Measurements from ENCODE around the gene FARP1. TPM values are rescaled to one million over a fixed set of nuclear protein-coding genes. Genes with fewer than 3 reads are reported as not detected.
"Not testable (repeated sequence)": the region's sequence is repeated elsewhere in the genome, so short reads cannot be mapped to it uniquely, and the experiment has no call there.

FARP1 gene
- total RNA-seq, 1 donor from 2014 or later, result 71.3 TPM

DNA sequence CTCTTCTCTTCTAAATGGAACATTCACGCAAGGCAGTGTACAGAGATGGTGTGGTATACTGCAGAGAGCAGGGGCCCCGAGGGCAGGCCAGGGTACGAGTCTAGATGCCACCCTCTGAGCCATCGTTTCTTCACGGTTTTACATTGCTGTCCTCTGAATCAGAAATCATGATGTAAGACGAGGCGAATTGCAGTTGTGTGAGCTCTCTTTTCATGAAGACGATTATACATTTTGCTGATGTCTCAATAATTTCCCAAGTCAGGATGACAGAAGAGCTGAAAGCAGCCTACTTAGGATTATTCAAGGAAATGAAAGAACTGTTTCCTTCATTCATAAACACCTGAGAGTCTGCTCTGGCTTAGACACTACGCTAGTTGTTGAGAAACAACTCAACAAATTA lies 127.9 kb downstream of the FARP1 start:
- no peak for DNase-seq (ENCODE audit: low spot score)
- intact Hi-C loops (cut with DNase I), result no loop called here

DNA sequence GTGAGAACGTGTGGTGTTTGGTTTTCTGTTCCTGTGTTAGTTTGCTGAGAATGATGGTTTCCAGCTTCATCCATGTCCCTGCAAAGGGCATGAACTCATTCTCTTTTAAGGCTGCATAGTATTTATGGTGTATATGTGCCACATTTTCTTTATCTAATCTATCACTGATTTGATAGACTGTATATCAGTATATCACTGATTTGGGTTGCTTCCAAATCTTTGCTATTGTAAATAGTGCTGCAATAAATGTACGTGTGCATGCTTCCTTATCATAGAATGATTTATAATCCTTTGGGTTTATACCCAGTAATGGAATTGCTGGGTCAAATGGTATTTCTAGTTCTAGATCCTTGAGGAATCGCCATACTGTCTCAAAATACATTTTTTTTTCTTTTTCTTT lies 128.8 kb downstream of the FARP1 start:
- intact Hi-C loops (cut with DNase I), result not testable (repeated sequence)

GRCh38 chr13:98272549-98272948 lies 129.7 kb downstream of the FARP1 start:
- intact Hi-C loops (cut with DNase I), result no loop called here
- DNase-seq (ENCODE audit: low spot score), result no peak

More for the DNA sequence above, 128.8 kb downstream of the FARP1 start:
- DNase-seq (ENCODE audit: low spot score), result not testable (repeated sequence)

- DNase-seq (ENCODE audit: low spot score), result no peak
- intact Hi-C loops (cut with DNase I), result no loop called here
Measured at GRCh38 chr13:98273067-98273823, 130.4 kb downstream of the FARP1 start.

GRCh38 chr13:98273824-98274742 lies 131.2 kb downstream of the FARP1 start:
- DNase-seq (ENCODE audit: low spot score), result no peak
- intact Hi-C loops (cut with DNase I), result no loop called here

- intact Hi-C loops (cut with DNase I), result no loop called here
- DNase-seq (ENCODE audit: low spot score), result no peak
Measured at GRCh38 chr13:98274921-98275487, 132.1 kb downstream of the FARP1 start.

DNA sequence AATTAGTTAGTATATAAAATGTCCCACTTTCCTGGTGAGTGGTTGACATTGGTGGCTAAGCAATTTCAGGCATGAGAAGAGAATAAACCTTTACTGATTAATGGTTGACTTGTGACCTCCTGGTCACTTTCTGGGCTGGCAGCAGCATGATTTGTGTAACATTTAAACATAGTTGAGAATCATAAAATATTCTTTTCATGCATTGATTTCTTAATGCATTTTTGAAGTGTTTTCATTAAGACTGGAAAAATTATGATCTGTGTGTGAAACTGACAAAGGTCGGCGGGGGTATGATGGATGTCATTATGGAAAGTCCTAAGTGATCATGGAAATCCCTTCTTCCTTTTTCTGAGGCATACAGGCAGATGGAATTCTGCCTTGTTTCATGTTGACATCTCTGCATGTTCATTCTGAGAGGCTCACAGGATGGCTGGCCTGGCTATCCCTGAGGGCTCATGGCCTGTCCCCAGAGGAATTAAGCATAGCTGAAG lies 132.8 kb downstream of the FARP1 start:
- intact Hi-C loops (cut with DNase I), result no loop called here
- no peak for DNase-seq (ENCODE audit: low spot score)

- no peak for DNase-seq (ENCODE audit: low spot score)
- intact Hi-C loops (cut with DNase I), result no loop called here
Measured at GRCh38 chr13:98276486-98276885, 133.6 kb downstream of the FARP1 start.

DNA sequence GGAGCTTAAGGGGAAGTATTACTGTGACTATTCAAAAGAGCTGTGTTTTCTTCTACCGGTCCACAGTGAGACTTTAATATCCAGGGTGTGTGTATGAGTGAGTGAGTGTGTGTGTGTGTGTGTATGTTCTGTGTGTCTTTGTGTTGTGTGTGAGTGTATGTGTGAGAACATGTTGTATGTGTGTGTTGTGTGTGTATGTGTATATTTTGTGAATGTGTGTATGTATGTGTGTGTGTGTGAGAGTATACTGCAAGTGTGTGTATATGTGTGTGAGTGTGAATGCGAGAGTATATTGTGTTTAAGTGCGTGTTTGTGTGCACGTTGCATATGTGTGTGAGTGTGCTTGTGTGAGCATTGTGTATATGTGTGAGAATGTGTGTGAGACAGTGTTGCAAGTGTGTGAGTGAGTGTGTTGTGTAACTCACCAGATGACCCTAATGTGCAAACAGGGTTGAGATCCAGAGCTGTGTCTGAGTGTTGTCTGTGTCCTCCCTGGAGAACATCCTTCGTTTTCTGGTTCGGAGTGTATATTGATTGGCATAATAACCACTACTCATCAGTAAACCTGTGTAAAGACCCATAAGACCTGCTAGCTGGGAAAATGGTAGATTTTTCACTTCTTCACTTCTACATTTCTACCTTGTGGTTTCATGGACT lies 135.3 kb downstream of the FARP1 start:
- DNase-seq (ENCODE audit: low spot score), result no peak
- intact Hi-C loops (cut with DNase I), result no loop called here

GRCh38 chr13:98279473-98280175 lies 136.7 kb downstream of the FARP1 start:
- no peak for DNase-seq (ENCODE audit: low spot score)
- intact Hi-C loops (cut with DNase I), result no loop called here

GRCh38 chr13:98280176-98280510 lies 137.2 kb downstream of the FARP1 start:
- DNase-seq (ENCODE audit: low spot score), result no peak
- intact Hi-C loops (cut with DNase I), result no loop called here

DNA sequence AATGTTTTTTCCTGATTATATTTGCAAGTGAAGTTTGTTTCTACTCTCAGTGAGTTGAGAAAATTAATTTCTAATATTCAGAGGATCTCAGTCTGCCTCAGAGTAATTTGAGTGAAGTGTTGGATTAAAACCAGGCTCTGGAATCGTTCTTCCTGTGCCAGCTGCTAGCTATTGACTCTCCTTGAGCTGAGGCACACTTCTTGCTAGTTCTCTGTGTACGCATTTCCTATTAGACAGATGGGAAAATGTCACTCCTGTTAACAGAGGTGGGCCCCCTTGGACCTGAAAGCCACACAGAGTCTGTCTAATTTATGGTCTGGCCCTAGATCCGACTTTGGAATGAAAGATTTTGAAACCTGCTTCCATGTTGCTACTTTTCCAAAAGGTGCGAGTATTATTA lies 141.8 kb downstream of the FARP1 start:
- DNase-seq (ENCODE audit: low spot score), result no peak
- intact Hi-C loops (cut with DNase I), result no loop called here

GRCh38 chr13:98285317-98285716 lies 142.4 kb downstream of the FARP1 start:
- intact Hi-C loops (cut with DNase I), result no loop called here
- DNase-seq (ENCODE audit: low spot score), result no peak

GRCh38 chr13:98285852-98286594 lies 143.1 kb downstream of the FARP1 start:
- intact Hi-C loops (cut with DNase I), result no loop called here
- no peak for DNase-seq (ENCODE audit: low spot score)

DNA sequence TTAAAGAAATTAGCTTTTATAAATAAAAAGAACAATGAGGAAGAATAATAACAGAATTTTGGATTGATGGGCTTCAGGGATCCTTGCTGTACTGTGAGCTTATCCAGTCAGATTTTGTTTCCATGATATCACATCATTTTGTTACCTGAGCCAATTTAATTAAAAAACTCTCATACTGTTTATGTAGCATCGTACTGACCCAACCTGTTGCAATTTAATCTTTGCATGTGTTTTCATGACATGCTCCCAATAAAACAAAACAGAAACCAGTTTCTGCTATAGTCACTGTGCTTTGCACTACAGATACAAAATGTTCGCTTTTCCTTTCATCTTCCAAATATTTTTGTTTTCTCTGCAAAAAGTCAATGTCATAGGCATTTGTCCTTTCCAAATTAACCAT lies 143.9 kb downstream of the FARP1 start:
- intact Hi-C loops (cut with DNase I), result no loop called here

DNA sequence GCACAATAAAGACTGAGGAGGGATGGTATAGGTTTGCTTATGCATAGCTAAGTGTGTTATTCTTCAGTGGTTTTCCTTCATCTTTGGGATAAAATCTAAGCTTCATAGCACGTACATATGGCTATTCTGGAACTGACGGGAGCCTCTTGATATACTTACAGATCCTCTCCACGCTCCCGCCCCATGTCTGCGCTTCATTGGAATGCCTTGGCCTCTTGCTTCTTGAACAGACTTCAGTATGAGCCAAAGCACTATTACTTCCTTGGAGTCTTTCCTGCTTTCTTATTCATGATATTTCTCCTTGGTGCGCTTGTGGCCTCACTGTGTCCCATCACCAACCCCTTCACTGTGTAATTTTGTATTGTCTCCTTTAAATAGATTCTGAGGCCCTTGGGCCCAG lies 145.3 kb downstream of the FARP1 start:
- no peak for DNase-seq (ENCODE audit: low spot score)
- intact Hi-C loops (cut with DNase I), result no loop called here

More for the DNA sequence above, 143.9 kb downstream of the FARP1 start:
- DNase-seq (ENCODE audit: low spot score), result no peak

DNA sequence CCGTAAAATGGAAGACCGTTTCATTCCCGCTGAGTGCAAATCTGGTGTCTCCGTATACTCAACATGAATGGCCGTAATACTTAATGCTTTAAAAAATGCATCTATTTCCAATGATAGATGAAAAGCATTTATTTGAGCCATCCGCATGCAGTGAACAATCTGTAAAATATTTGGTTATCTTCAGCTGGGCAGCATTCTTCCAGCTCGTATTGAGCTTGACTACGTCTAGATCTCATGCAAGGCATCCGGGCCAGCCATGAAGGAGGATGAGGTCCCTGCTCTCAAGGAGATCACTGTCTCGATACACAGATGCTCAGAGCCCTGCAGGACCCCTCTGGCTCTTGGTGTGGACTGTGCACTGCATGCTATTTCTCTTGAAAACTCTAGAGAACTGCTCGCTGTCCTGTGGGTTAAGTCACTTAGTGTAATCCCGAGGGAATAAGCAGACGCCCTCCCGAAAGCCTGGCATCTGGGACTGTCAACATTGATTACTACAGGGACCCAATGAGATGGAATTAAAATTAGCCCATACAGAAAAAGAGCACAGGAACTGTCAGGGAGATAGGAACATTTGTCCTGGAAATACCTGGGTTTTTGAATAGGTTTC lies 146.5 kb downstream of the FARP1 start:
- intact Hi-C loops (cut with DNase I), result no loop called here
- DNase-seq (ENCODE audit: low spot score), result no peak

DNA sequence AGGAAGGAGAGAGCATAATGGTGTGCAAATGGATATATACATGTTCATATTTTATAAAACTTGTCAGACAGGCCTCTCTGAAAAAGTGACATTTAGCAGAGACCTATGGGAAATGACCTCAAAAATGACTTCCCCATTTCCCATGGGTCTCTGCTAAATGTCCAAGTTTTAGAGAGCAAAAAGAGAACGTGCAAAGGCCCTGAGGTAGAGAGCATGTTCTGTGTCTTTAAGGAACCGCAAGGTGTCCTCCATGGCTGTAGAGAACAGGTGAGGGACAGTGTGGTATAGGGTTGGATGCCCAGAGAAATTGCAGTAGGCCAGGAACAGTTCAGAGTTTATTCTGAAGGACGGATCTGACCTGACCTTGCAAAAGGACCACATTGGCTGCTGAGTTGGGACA lies 147.4 kb downstream of the FARP1 start:
- no peak for DNase-seq (ENCODE audit: low spot score)
- intact Hi-C loops (cut with DNase I), result no loop called here
